Measurements from ENCODE around the gene THOC6.

GRCh38 chr16:3044708-3045107 lies 20.9 kb downstream of the THOC6 start:
- TF ChIP-seq CTCF (IDR thresholded peaks at IDR 0.05; ENCODE audit: poor library complexity, severe bottlenecking) (no peak), POLR2AphosphoS5 (IDR thresholded peaks at IDR 0.05) (no peak), EZH2 (IDR thresholded peaks at IDR 0.05; ENCODE audit: borderline replicate concordance, insufficient read depth, low read length, poor library complexity, severe bottlenecking) (no peak), REST (IDR thresholded peaks at IDR 0.05; ENCODE audit: borderline replicate concordance) (no peak), RAD21 (conservative IDR thresholded peaks at IDR 0.05) (no peak)
